ENCODE results near the gene ANKS6.

Gene ANKS6

DNA sequence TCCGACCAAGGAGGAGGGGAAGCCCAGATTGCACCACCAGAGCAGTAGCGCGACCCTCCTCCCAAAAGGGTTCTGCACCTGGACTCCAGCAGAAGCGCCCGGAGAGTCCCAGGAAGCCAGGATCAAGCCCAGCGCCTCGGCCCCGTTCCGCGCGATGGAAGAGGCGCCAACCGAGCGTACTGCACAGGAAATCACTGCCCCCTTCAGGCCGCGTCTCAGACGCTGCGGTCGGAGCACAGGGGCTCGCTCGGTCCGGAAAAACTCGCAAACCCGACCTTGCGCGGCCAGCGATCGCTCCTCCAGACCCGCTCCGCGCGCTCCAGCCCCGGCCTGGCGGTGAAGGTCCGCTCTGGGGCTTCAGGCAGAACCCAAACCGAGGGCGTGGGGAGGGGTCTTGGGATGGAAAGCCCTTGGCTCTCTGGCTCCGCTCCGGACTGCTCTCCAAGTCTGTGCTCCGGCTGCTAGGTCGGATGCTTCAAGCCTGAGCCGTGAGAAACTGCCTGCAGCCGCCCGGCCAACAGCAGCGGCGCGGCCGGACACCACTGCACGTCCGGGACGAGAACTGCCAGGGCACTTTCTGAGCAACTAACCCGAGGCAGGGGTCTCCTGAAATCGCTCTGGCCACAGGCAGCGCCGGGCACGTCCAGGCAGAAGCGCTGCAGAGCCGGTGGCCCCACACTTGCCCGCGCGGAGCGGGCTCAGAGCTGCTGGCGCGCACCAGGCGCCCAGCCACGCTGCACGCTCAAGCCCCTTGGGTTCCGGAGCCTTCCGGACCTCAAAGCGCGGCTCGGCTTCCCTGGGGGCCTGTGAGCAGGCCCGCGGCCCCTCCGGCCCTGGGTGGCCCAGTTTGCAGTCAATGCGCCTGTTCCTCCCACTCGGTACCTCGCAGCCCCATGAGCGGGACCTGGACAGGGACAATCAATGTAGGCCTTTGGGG lies 88.9 kb downstream of the ANKS6 start:
- Mint-ChIP-seq H3K4me3 (no peak overlapping the region), H3K27me3 (ENCODE audit: low read depth) (peaks cover 70% of the 10 kb centered on the region), H3K9me3 (no peaks in the 10 kb centered on the region), H3K27ac (no peak overlapping the region), H3K36me3 (ENCODE audit: low read depth) (no peaks in the 10 kb centered on the region), H3K4me1 (ENCODE audit: low read depth) (no peaks in the 10 kb centered on the region)

DNA sequence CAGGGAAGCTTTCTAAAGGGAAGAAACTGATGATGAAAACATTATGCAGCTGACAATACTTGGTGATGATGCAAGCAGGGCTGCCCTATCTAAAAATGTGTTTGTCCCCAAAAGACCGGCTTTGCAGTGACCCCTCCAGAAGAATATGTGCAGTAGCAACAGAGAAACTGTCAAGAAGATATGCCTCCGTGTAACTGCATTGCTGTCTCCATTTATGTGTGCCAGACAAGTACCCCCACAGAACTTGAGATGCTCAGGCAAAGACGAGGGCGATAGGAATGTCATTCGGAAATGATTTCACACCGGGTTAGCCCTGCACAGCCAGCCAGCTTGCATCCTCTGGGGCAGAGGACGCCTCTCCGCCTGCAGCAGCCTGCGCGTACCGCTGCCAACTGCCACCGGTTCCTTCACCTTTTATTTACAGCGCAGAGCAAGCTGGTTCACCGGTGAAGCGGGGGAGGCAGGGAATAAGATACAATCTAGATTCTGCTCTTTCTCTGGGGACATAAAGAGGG lies 89.6 kb downstream of the ANKS6 start:
- no peaks in the 10 kb centered on the region for H3K9me3 Mint-ChIP-seq
- no peak overlapping the region for H3K4me3 Mint-ChIP-seq
- no peaks in the 10 kb centered on the region for H3K36me3 Mint-ChIP-seq (ENCODE audit: low read depth)
- no peaks in the 10 kb centered on the region for H3K4me1 Mint-ChIP-seq (ENCODE audit: low read depth)
- no peak overlapping the region for H3K27ac Mint-ChIP-seq
- H3K27me3 Mint-ChIP-seq (ENCODE audit: low read depth): peaks cover 69% of the 10 kb centered on the region

DNA sequence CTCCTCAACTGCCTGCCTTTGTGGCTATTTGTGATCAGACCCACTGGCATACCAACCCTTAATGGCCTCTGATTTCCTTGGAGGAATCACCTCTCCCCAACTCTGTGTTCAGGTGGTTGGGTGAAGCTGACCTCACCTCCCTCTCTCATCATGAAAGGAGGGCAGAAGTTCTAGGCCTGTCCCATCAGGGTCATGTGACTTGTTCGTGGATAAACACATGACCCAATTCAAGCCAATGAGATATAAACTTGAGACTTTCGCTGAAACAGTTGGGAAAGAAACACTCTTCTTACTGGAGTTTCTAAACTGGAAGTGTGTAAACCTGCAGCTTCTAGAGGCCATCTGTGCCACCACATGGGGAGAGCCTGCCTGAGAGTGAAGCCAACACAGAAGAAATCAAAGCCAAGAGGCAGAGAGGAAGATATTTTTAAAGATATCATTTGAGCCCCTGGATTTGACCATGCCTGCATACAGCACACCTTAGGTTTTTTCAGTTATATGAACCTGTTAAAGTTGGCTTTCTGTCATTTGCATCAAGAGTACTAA lies 93.4 kb downstream of the ANKS6 start:
- Mint-ChIP-seq H3K27ac (no peak overlapping the region), H3K4me3 (no peak overlapping the region), H3K4me1 (ENCODE audit: low read depth) (no peaks in the 10 kb centered on the region), H3K9me3 (no peaks in the 10 kb centered on the region), H3K36me3 (ENCODE audit: low read depth) (no peaks in the 10 kb centered on the region), H3K27me3 (ENCODE audit: low read depth) (peaks cover 48% of the 10 kb centered on the region)

DNA sequence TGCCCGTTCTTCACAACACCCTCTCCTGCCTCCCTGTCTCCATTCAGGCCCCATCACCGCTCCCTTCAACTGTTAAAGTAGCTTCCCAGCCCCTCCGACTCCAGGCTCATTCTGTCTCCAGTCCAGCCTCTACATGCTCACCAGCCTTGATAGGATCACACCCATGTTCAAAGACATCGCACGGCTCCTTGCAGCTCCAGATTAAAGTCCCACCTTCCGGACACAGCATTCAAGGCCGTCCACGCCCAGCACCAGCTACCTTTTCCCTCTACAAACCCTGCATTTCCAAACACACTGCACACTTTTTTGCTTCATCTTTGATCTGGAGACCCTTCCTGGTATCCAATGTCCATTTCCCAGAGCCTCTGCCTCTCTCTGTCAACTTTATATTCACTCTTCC lies 94.0 kb downstream of the ANKS6 start:
- no peaks in the 10 kb centered on the region for H3K4me1 Mint-ChIP-seq (ENCODE audit: low read depth)
- peaks cover 46% of the 10 kb centered on the region for H3K27me3 Mint-ChIP-seq (ENCODE audit: low read depth)
- H3K36me3 Mint-ChIP-seq (ENCODE audit: low read depth): no peaks in the 10 kb centered on the region
- no peak overlapping the region for H3K27ac Mint-ChIP-seq
- no peak overlapping the region for H3K4me3 Mint-ChIP-seq
- no peaks in the 10 kb centered on the region for H3K9me3 Mint-ChIP-seq

DNA sequence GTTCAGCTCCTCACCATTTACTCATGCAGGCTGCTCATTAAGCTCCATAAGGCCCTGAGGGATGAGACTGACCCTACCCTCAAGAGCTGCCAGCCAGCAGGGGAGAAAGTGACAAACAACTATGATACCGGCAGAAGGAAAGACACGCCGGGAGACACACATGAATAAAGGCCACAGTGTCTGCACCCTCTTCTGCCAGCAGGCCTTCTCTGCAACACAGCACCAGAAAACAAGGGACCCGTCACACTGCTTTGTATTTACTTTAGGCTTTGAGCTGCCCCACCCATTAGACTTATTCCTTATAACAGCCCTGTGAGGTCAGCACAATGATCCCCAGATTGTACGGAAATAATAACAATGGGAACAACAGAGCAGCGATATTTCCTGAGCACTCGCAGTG lies 94.8 kb downstream of the ANKS6 start:
- Mint-ChIP-seq H3K27ac (no peak overlapping the region), H3K27me3 (ENCODE audit: low read depth) (peaks cover 38% of the 10 kb centered on the region), H3K4me1 (ENCODE audit: low read depth) (no peaks in the 10 kb centered on the region), H3K4me3 (no peak overlapping the region), H3K9me3 (no peaks in the 10 kb centered on the region), H3K36me3 (ENCODE audit: low read depth) (no peaks in the 10 kb centered on the region)

DNA sequence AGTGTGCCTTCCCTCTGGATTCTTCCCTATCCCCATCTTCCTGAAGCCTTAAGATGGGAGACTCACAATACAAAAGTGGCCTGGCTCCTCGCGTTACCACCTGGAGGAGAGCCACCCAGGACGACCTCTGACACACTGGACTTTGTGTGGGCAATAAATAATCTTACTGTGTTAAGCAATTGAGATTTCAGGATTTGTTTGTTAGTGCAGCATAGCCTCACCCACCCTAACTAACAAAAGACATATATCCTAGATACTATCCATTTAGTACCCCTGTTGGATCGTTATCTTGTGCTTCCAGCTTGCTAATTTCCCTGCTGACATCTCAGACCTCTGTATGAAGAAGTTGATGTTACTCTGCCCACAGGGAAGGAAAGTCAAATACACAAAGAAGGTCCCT lies 95.6 kb downstream of the ANKS6 start:
- Mint-ChIP-seq H3K27me3 (ENCODE audit: low read depth) (peaks cover 30% of the 10 kb centered on the region), H3K27ac (no peak overlapping the region), H3K9me3 (no peaks in the 10 kb centered on the region), H3K4me1 (ENCODE audit: low read depth) (no peaks in the 10 kb centered on the region), H3K36me3 (ENCODE audit: low read depth) (no peaks in the 10 kb centered on the region), H3K4me3 (no peak overlapping the region)

DNA sequence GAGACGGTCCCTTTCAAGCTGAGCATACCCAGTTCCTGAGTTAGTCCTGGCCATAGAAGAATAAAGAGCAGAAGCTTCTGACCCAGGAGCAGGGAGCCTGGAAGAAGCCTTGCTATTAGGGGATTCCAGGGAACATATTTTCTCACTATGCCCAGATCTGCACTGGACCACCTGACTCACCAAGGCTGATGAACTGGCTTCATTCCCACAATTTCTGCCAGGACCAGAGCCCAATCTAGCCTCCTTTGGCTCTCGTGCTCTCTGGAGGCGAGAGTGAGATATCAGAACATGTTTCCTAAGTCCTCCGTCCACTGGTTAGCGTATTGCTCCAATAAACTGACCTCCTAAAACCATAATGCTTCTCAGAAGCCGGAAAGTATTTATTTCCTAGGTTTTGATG lies 97.5 kb downstream of the ANKS6 start:
- Mint-ChIP-seq H3K27me3 (ENCODE audit: low read depth) (peaks cover 17% of the 10 kb centered on the region), H3K36me3 (ENCODE audit: low read depth) (no peaks in the 10 kb centered on the region)

DNA sequence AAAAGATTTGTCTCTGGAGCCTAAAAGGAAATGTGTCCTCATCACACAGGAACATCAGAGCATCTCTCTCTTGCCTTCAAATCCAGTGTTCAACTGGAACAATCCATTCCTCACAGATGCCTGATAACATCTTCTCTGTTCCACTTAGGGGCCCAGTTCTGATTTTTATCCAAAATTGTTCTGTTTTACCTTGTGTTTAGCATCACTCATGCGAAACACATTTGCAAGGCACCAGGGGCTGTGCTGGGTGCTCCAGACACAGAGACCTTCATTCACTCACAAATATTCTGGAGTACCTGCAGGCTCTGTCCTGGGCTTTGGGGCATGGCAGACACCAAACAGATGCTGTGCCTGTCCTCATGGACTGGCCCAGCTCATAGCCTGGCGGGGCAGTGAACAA lies 101.4 kb downstream of the ANKS6 start:
- Mint-ChIP-seq H3K9me3 (no peaks in the 10 kb centered on the region), H3K4me1 (ENCODE audit: low read depth) (no peaks in the 10 kb centered on the region), H3K27me3 (ENCODE audit: low read depth) (peaks cover 13% of the 10 kb centered on the region), H3K4me3 (no peak overlapping the region), H3K27ac (no peak overlapping the region), H3K36me3 (ENCODE audit: low read depth) (no peaks in the 10 kb centered on the region)

More for the DNA sequence above, 97.5 kb downstream of the ANKS6 start:
- H3K4me1 Mint-ChIP-seq (ENCODE audit: low read depth): no peaks in the 10 kb centered on the region
- H3K4me3 Mint-ChIP-seq: no peak overlapping the region
- H3K27ac Mint-ChIP-seq: no peak overlapping the region
- no peaks in the 10 kb centered on the region for H3K9me3 Mint-ChIP-seq

DNA sequence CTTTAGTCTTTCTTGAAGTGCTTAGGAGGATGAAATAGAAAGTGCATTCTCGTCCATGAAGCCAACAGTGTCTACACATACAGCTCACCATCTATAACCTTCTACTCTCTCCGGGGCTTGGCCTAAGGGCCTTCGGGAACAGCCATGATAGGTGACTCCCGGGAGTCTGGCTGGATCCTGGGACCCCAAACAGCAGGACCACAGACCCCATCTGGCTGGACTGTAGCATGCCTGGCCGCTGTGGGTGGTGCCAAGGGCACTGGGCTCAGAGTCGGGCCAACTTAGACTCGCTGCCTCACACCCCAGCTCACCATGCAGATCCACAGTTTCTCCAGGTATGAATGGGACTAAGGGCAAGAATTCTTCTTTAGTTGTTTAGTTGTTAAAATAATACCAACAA lies 104.0 kb downstream of the ANKS6 start:
- Mint-ChIP-seq H3K36me3 (ENCODE audit: low read depth) (no peaks in the 10 kb centered on the region), H3K27ac (no peak overlapping the region), H3K27me3 (ENCODE audit: low read depth) (peaks cover 10% of the 10 kb centered on the region), H3K4me1 (ENCODE audit: low read depth) (no peaks in the 10 kb centered on the region), H3K4me3 (no peak overlapping the region), H3K9me3 (no peaks in the 10 kb centered on the region)

DNA sequence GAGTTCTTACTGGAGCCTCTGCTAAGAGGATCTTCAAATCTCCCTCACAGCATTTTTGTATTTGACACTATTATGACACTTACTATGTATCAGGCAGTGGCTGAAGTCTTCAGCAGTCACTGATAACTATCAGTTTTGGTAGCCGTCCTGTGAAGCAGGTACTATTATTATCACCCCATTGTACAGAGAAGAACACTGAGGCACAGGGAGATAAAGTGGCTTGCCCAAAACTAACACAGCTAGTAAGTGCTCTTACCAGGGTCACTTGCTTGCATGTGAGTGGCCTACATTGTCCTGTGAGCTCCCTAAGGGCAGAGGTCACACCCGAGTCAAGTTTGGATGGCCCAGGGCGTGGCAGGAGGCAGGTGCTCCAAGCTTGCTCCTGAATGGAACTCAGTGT lies 104.5 kb downstream of the ANKS6 start:
- Mint-ChIP-seq H3K9me3 (no peaks in the 10 kb centered on the region), H3K27me3 (ENCODE audit: low read depth) (peaks cover 10% of the 10 kb centered on the region), H3K4me1 (ENCODE audit: low read depth) (no peaks in the 10 kb centered on the region), H3K27ac (no peak overlapping the region), H3K4me3 (no peak overlapping the region), H3K36me3 (ENCODE audit: low read depth) (no peaks in the 10 kb centered on the region)

DNA sequence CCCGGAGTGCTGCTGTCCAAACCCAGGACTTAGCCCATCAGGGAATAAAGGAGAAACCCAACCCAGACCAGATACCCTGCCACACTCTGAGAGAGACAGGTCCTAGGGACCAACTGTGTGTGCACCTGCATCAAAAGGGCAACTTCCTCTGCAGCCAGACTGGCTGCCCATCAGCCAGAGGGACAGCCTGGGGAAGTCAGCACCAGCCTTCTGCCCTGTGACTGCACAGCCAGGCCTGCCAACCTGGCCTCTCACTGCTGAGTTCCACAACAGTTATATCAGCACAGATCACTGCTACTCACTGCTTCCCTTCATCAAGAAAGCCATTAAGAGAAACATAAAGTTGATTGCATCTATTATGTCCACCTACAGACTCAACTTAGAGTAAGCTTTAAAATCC lies 105.7 kb downstream of the ANKS6 start:
- no peaks in the 10 kb centered on the region for H3K4me1 Mint-ChIP-seq (ENCODE audit: low read depth)
- H3K27me3 Mint-ChIP-seq (ENCODE audit: low read depth): peaks cover 10% of the 10 kb centered on the region
- H3K4me3 Mint-ChIP-seq: no peak overlapping the region
- H3K36me3 Mint-ChIP-seq (ENCODE audit: low read depth): no peaks in the 10 kb centered on the region
- H3K27ac Mint-ChIP-seq: no peak overlapping the region
- no peaks in the 10 kb centered on the region for H3K9me3 Mint-ChIP-seq

DNA sequence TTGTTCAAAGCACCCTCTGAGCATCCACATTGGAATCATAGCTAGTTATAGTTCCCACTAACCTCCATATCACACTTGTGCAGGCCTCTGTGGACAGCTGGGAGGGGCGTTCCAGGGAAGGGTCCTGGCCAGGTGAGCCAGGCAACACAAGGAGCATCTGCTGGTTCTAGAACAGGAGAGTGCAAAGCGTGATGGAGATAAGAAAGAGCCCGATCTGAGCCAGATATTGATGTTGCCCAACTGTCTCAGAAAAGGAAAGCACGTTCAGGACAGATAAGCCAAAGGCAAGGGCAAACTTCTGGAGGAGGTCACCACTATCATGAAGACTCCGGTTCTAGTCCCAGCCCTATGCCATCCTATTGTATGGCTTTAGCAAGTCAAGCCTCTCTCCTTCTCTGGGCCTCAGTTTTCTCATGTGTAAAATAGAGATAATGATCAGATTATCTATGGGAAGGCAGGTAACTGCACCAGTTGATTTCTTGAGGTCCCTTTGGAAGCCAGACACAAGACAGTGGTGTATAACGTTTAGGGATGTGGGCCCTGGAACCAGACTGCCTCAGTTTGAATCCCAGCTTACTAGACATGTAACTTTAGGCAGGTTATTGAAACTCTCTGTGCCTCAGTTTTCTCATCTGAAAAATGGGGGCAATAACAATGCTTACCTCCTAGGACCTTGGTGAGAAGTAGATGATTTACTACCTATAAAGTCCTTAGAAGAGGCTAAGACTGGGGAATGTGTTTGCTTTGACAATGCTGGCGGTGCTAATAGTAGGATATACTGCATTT lies 107.5 kb downstream of the ANKS6 start:
- no peaks in the 10 kb centered on the region for H3K36me3 Mint-ChIP-seq (ENCODE audit: low read depth)
- no peak overlapping the region for H3K27ac Mint-ChIP-seq
- no peak overlapping the region for H3K4me3 Mint-ChIP-seq
- H3K4me1 Mint-ChIP-seq (ENCODE audit: low read depth): no peaks in the 10 kb centered on the region
- H3K9me3 Mint-ChIP-seq: no peaks in the 10 kb centered on the region
- peaks cover 5% of the 10 kb centered on the region for H3K27me3 Mint-ChIP-seq (ENCODE audit: low read depth)

DNA sequence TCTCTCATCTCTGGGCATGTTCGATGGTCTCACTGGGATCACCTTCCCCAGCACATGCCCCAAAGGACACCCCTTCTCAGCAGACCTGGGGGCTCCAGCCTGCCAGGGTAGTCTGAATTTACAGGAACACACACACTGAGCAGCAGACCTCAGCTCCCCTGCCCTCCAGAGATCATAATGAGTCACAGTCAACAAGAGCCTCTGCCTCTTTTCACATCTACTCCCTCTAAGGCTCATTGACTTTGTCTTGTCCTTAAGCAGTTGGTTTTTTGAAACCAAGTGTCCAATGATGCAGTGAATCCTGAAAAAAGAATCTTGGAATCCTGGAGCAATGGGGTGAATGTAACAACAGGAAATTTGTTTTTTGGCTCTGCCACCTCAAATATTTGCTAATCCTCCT lies 108.4 kb downstream of the ANKS6 start:
- H3K27ac Mint-ChIP-seq: no peak overlapping the region
- H3K9me3 Mint-ChIP-seq: no peaks in the 10 kb centered on the region
- H3K36me3 Mint-ChIP-seq (ENCODE audit: low read depth): no peaks in the 10 kb centered on the region
- no peak overlapping the region for H3K4me3 Mint-ChIP-seq
- peaks cover 5% of the 10 kb centered on the region for H3K27me3 Mint-ChIP-seq (ENCODE audit: low read depth)
- no peaks in the 10 kb centered on the region for H3K4me1 Mint-ChIP-seq (ENCODE audit: low read depth)

DNA sequence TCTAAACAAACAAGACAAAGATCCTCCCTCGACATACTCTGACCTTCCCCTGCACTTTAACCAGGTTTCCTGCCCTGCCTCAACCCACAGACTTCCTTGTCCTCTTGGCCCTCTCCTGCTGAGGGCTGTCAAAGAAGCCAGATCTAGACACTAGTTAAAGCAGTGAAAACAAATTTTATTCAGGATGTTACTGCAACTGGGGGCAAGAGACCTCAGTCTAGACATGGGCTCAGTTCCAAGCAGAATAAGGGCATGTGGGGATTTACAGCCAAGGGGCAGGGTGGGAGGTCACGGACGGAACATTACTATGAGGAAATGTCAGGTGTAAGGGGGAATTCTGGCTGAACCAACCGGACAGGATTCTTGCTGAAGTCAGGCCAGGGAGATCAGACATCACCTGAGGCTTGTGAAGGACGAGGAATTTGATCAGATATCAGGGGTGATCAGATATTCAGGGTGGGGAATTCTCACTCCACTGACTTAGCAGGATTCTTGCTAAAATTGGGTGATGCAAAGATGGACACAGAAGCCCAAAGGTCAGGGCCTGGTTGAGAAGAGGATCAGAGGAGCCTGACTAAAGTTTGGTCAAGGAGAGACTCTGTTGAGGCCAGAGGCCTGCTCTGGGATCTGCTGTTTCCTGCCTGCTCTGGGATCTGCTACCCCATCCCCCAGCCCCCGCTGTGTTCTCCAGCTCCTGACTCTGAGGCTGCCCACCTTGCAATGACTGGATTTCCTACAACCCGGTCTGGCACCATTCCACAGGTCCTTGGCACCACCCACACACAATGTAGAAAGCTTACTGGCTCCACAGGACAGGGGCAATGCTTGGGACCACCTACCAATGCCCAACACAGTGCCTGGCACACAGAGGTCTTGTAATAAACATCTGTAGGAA lies 109.1 kb downstream of the ANKS6 start:
- H3K9me3 Mint-ChIP-seq: no peaks in the 10 kb centered on the region
- no peaks in the 10 kb centered on the region for H3K36me3 Mint-ChIP-seq (ENCODE audit: low read depth)
- no peak overlapping the region for H3K27ac Mint-ChIP-seq
- H3K27me3 Mint-ChIP-seq (ENCODE audit: low read depth): peaks cover 5% of the 10 kb centered on the region
- H3K4me1 Mint-ChIP-seq (ENCODE audit: low read depth): no peaks in the 10 kb centered on the region
- H3K4me3 Mint-ChIP-seq: no peak overlapping the region
